Uterus (tissue), 2 donors: ENCODE measurements around the gene ARRDC3.

Experiments used
- CTCF ChIP-seq, 4 experiments: fragments of 200-600 bp in 2 of 4; fragments of 450-650 bp in 2 of 4; sonication (generic) in 2 of 4; IDR thresholded peaks; one replicate each; pipeline ENCODE4 v1.5.1; 2016 to 2019; ENCODE audit warnings: antibody characterized with exemption in 4 of 4, mild to moderate bottlenecking in 2 of 4, moderate library complexity in 1 of 4
- POLR2A ChIP-seq, 2 donors: fragments of 450-650 bp; IDR thresholded peaks; one replicate each; pipeline ENCODE4 v1.6.1; 2016; ENCODE audit warnings: antibody characterized with exemption in 2 of 2, mild to moderate bottlenecking in 1 of 2, moderate library complexity in 1 of 2

DNA sequence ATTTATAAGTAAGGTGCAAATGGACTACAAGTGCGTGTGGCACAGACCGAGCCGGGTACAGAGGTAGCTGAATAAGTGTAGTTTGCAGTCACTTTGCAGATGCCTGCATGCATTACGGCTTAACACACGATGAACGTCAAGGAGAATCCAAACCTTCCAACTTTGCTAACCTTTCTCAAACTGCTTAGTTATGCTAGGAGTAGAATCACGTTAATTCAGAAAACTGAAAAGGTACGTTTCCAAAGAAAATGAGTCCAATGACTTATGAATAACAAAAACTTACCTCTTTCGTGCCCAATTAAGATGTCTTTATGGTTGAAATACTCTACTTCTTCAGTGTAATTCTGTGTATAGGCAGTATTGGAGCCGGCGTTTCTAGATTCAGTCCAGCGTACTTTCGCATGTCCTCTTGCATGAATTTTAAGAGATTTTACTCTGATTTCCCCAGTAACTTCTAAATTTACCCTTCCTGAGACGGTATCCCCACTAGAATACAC lies 539 bp downstream of the ARRDC3 start:
- TF ChIP-seq CTCF (IDR thresholded peaks at IDR 0.05) (no peak), POLR2A (IDR thresholded peaks at IDR 0.05) (no peak)
